Kidney (tissue), 14 donors: ENCODE results near the gene IKZF1. TPM values are rescaled to one million over a fixed set of nuclear protein-coding genes. Genes with fewer than 3 reads are reported as not detected.

Source experiments
- DNase-seq, 5 donors: peaks; one replicate each; pipeline ENCODE4 v3.0.0-alpha.2; 2013 to 2020
- FAIRE-seq: peaks from 2 replicates; lab custom pipeline; 2012; peaks lifted over from hg19 to GRCh38; lab: Jason Lieb, UNC
- H3K27ac ChIP-seq, 2 donors: one replicate each; pipeline ENCODE4 v1.7.0; 2013; ENCODE audit warnings: low read depth in 2 of 2, low read length in 2 of 2, inconsistent platforms in 1 of 2
- H3K27me3 ChIP-seq: one replicate; pipeline ENCODE4 v1.7.1; 2013; ENCODE audit warnings: low read length, inconsistent platforms; ENCODE audit not compliant: control insufficient read depth, insufficient read depth
- H3K36me3 ChIP-seq, 3 donors: one replicate each; pipeline versions ENCODE4 v1.7.0 to v1.7.1; 2013; ENCODE audit warnings: low read length in 3 of 3, control low read depth in 1 of 3, inconsistent platforms in 1 of 3; ENCODE audit not compliant: insufficient read depth in 3 of 3, control insufficient read depth in 2 of 3
- H3K4me1 ChIP-seq, 3 donors: one replicate each; pipeline versions ENCODE4 v1.7.0 to v1.7.1; 2013; ENCODE audit warnings: low read length in 3 of 3, inconsistent platforms in 1 of 3, low read depth in 1 of 3; ENCODE audit not compliant: control insufficient read depth in 2 of 3, insufficient read depth in 2 of 3
- H3K4me3 ChIP-seq, 3 donors: one replicate each; pipeline versions ENCODE4 v1.7.0 to v1.8.1; 2013; ENCODE audit warnings: low read length in 3 of 3, control low read depth in 1 of 3, inconsistent platforms in 1 of 3
- H3K9ac ChIP-seq, 3 donors: one replicate each; pipeline versions ENCODE4 v1.7.0 to v1.7.1; 2013; ENCODE audit warnings: low read length in 3 of 3, control low read depth in 1 of 3, inconsistent platforms in 1 of 3
- H3K9me3 ChIP-seq, 3 donors: one replicate each; pipeline versions ENCODE4 v1.7.0 to v1.7.1; 2013; ENCODE audit warnings: low read length in 3 of 3, control low read depth in 1 of 3, inconsistent platforms in 1 of 3; ENCODE audit not compliant: control insufficient read depth in 2 of 3, insufficient read depth in 1 of 3
- CTCF ChIP-seq: IDR thresholded peaks from 3 replicates; pipeline ENCODE4 v1.5.1; 2012; ENCODE audit warnings: mild to moderate bottlenecking, moderate library complexity, borderline replicate concordance; ENCODE audit not compliant: insufficient read depth; ENCODE audit errors: extremely low read depth
- intact Hi-C: fragments of 100-400 bp; cut with DNase I; formaldehyde crosslinking; loops from one replicate; pipeline ENCODE4 v1.11.1; 2022
- polyA plus RNA-seq: library from polyadenylated mRNA; stranded (reverse); fragments of 350-450 nt; fragmentation: Illumina TruSeq; extraction: RNeasy Lipid Tissue Mini Kit (QIAGEN cat#74804); gene quantifications from one replicate; pipeline ENCODE4 v1.2.3, GENCODE V29; 2014; ENCODE audit warnings: low read depth, low replicate concordance; ENCODE audit not compliant: insufficient read depth
- total RNA-seq: library from RNA; stranded (reverse); fragmentation: NEBNext Ultra II Directional; extraction: Animal tissue kit (Norgen Biotek cat#: 25700); gene quantifications from one replicate; pipeline ENCODE4 v1.2.1, GENCODE V29; 2021
- donor health status: control.
- donor health status: control.
- donor health status: control.
- donor health status: control.
- donor health status: control.
- donor health status: DM: yes; HTN: yes; CAD: no.
- donor health status: Normal renal cell carcinoma (clear cell type).

IKZF1 gene
- total and polyA plus RNA-seq, 2 donors from 2014 or later = 0.52 to 36.8 TPM

GRCh38 chr7:50399635-50400034 is 95.1 kb downstream of the IKZF1 start:
- DNase-seq (no peak), FAIRE-seq (no peak)
- no peak for TF ChIP-seq CTCF
- Histone ChIP-seq H3K9me3 (no peaks in the 10 kb centered on the region), H3K27me3 (peaks cover 14% of the 10 kb centered on the region), H3K36me3 (no peaks in the 10 kb centered on the region), H3K4me1 (no peaks in the 10 kb centered on the region), H3K9ac (no peak overlapping the region), H3K4me3 (no peak overlapping the region), H3K27ac (no peak overlapping the region)
- intact Hi-C loops = no loop called here

GRCh38 chr7:50400114-50400513 is 95.6 kb downstream of the IKZF1 start:
- no peak for TF ChIP-seq CTCF
- intact Hi-C loops = no loop called here
- DNase-seq = peak in 4 of 5 donors; percentile 29 to 52 (median 36)
- no peaks in the 10 kb centered on the region for H3K4me1 ChIP-seq
- H3K9me3 ChIP-seq = no peaks in the 10 kb centered on the region
- peaks cover 14% of the 10 kb centered on the region for H3K27me3 ChIP-seq
- no peak overlapping the region for H3K9ac ChIP-seq
- no peak overlapping the region for H3K27ac ChIP-seq
- FAIRE-seq = no peak
- no peak overlapping the region for H3K4me3 ChIP-seq
- H3K36me3 ChIP-seq = no peaks in the 10 kb centered on the region

GRCh38 chr7:50404392-50404791 is 99.9 kb downstream of the IKZF1 start:
- Histone ChIP-seq H3K9ac (no peak overlapping the region), H3K36me3 (no peaks in the 10 kb centered on the region), H3K9me3 (no peaks in the 10 kb centered on the region), H3K27ac (no peak overlapping the region), H3K27me3 (peaks cover 9% of the 10 kb centered on the region), H3K4me3 (no peak overlapping the region), H3K4me1 (no peaks in the 10 kb centered on the region)
- TF ChIP-seq CTCF = no peak
- DNase-seq (no peak), FAIRE-seq (no peak)
- intact Hi-C loops = no loop called here

GRCh38 chr7:50405221-50405620 is 100.7 kb downstream of the IKZF1 start:
- H3K36me3 ChIP-seq = no peaks in the 10 kb centered on the region
- FAIRE-seq (no peak), DNase-seq (no peak)
- TF ChIP-seq CTCF = no peak
- no peaks in the 10 kb centered on the region for H3K9me3 ChIP-seq
- no peak overlapping the region for H3K27ac ChIP-seq
- no peaks in the 10 kb centered on the region for H3K4me1 ChIP-seq
- no peak overlapping the region for H3K9ac ChIP-seq
- H3K27me3 ChIP-seq = peaks cover 5% of the 10 kb centered on the region
- H3K4me3 ChIP-seq = no peak overlapping the region
- intact Hi-C loops = no loop called here
